HepG2 (cell line): ENCODE measurements around the gene C11orf65. TPM values are rescaled to one million over a fixed set of nuclear protein-coding genes. Genes with fewer than 3 reads are reported as not detected.

Source experiments
- ATAC-seq: fragments of 200-7000 bp; cut with Tn5 transposase; 3 replicates; pipeline ENCODE4 v1.9.1; 2020; ENCODE audit warnings: mild to moderate bottlenecking, moderate library complexity
- BruUV-seq: library from RNA; stranded (reverse); fragments of 400-500 nt; replicated peaks from 2 replicates; lab custom pipeline; 2021; lab: Mats Ljungman, UMichigan
- CTCF ChIA-PET: fragments of 300-600 bp; formaldehyde crosslinking; extraction: SDS; loops from one replicate; lab custom pipeline; 2021; ENCODE audit warnings: low total read pairs, inconsistent platforms, low intra/inter-chr PET ratio; lab: Yijun Ruan, JAX
- POLR2A ChIA-PET: fragments of 350-600 bp; sonication (Branson Sonifier 250); formaldehyde crosslinking; loops from one replicate; lab custom pipeline; 2020; ENCODE audit warnings: antibody characterized with exemption, inconsistent platforms; lab: Yijun Ruan, JAX
- DNase-seq: peaks from one replicate; pipeline ENCODE4 v3.0.0-alpha.2; 2015; ENCODE audit warnings: low spot score
- FAIRE-seq: peaks from 3 replicates; lab custom pipeline; 2011; peaks lifted over from hg19 to GRCh38; lab: Jason Lieb, UNC
- H2AFZ ChIP-seq: one replicate; pipeline ENCODE4 v1.6.1; 2011; ENCODE audit warnings: low read length, inconsistent platforms
- H3K27ac ChIP-seq: fragments of 300-600 bp; 3 replicates; pipeline ENCODE4 v1.8.0; 2011; ENCODE audit warnings: mixed run types, mild to moderate bottlenecking, mixed read lengths, low read length, inconsistent platforms; ENCODE audit not compliant: insufficient read depth; ENCODE audit errors: extremely low read length
- H3K27me3 ChIP-seq, 2 experiments: fragments of 200-600 bp in 1 of 2; 2 replicates in 1 of 2; 3 replicates in 1 of 2; pipeline versions ENCODE4 v1.6.0 to v1.8.0; 2011; ENCODE audit warnings: low read length in 2 of 2, mild to moderate bottlenecking in 2 of 2, moderate library complexity in 2 of 2, inconsistent platforms in 1 of 2; ENCODE audit not compliant: insufficient read depth in 2 of 2, control insufficient read depth in 1 of 2
- H3K36me3 ChIP-seq, 2 experiments: fragments of 200-600 bp in 1 of 2; replicated peaks in 1 of 2; 2 replicates in 1 of 2; 3 replicates in 1 of 2; pipeline versions ENCODE4 v1.5.1 to v1.8.0; 2011; ENCODE audit warnings: low read length in 2 of 2, inconsistent platforms in 1 of 2; ENCODE audit not compliant: insufficient read depth in 2 of 2, control insufficient read depth in 1 of 2
- H3K4me1 ChIP-seq: 2 replicates; pipeline ENCODE4 v1.5.1; 2012; ENCODE audit warnings: low read length, inconsistent platforms; ENCODE audit not compliant: insufficient read depth
- H3K4me2 ChIP-seq: 2 replicates; pipeline ENCODE4 v1.6.0; 2011; ENCODE audit warnings: low read depth, low read length, inconsistent platforms
- H3K4me3 ChIP-seq, 3 experiments: fragments of 200-600 bp in 1 of 3; sonication (generic), shearing (Covaris generic) in 1 of 3; replicated peaks in 1 of 3; 2 replicates each; pipeline ENCODE4 v1.5.1; 2011 to 2016; ENCODE audit warnings: low read length in 3 of 3, inconsistent platforms in 2 of 3, low read depth in 2 of 3, mild to moderate bottlenecking in 2 of 3, control low read depth in 1 of 3, mixed read lengths in 1 of 3; ENCODE audit not compliant: insufficient read depth in 1 of 3
- H3K79me2 ChIP-seq: one replicate; pipeline ENCODE4 v1.6.1; 2011; ENCODE audit warnings: low read length, inconsistent platforms; ENCODE audit not compliant: insufficient read depth
- H3K9ac ChIP-seq: 2 replicates; pipeline ENCODE4 v1.6.0; 2011; ENCODE audit warnings: mild to moderate bottlenecking, low read depth, low read length, inconsistent platforms; ENCODE audit not compliant: insufficient read depth
- H3K9me3 ChIP-seq: 2 replicates; pipeline ENCODE4 v1.5.1; 2012; ENCODE audit warnings: mild to moderate bottlenecking, low read length
- H4K20me1 ChIP-seq: 2 replicates; pipeline ENCODE4 v1.6.0; 2011; ENCODE audit warnings: inconsistent platforms, mild to moderate bottlenecking, low read length, moderate library complexity; ENCODE audit not compliant: insufficient read depth
- AHDC1 ChIP-seq: sonication (generic); formaldehyde crosslinking; IDR thresholded peaks from 2 replicates; pipeline ENCODE4 v1.5.1; 2020; ENCODE audit warnings: mild to moderate bottlenecking, missing genetic modification reagents, borderline replicate concordance
- RNF2 ChIP-seq: fragments of 450-650 bp; conservative IDR thresholded peaks from 2 replicates; pipeline ENCODE4 v1.6.1; 2016; ENCODE audit warnings: low read depth
- WGBS: methylation state at CpG from one replicate; pipeline ENCODE4 v1.1.6; 2017; ENCODE audit warnings: low lambda C conversion rate; 5-methylcytosine and 5-hydroxymethylcytosine counted together
- in situ Hi-C: cut with HindIII; loops from 2 replicates; pipeline ENCODE4 v1.10.0; 2017; ENCODE audit warnings: low pct_unique_long_range_greater_than_20kb; ENCODE audit not compliant: extremely low pct_ligation_motif_present
- intact Hi-C: fragments of 100-400 bp; cut with micrococcal nuclease; formaldehyde crosslinking; loops from one replicate; pipeline ENCODE4 v1.10.0; 2022; ENCODE audit not compliant: unreplicated experiment
- polyA plus RNA-seq, 8 experiments: library from polyadenylated mRNA; depleted of rRNA in 3 of 8; stranded (reverse) in 7 of 8; unstranded in 1 of 8; fragments of >200 nt; fragmentation: Illumina TruSeq in 4 of 8; extraction: Trizol in 4 of 8; gene quantifications; 2 replicates each; pipeline versions ENCODE4 v1.2.1 to v1.2.3, GENCODE V29; 2011 to 2016; ENCODE audit warnings: low read depth in 4 of 8, missing spikeins in 1 of 8, mixed read lengths in 1 of 8; ENCODE audit not compliant: insufficient read depth in 1 of 8
- total RNA-seq, 5 experiments: library from RNA; depleted of rRNA; stranded (reverse); fragments of >200 nt; fragmentation: Illumina TruSeq; extraction: Trizol; gene quantifications; 2 replicates each; pipeline ENCODE4 v1.2.3, GENCODE V29; 2016; ENCODE audit warnings: low read depth in 1 of 5

C11orf65 gene
- total and polyA plus RNA-seq, 2 of the 13 experiments (the other 11 are each of a cell fraction or from before 2014, with no cell fraction given) = 0.38 to 0.42 TPM

GRCh38 chr11:108466405-108466804, 924 bp downstream of the C11orf65 start:
- BruUV-seq = no TSS peak
- ATAC-seq = no peak
- intact Hi-C loops = no loop called here
- POLR2A ChIA-PET = interaction anchor here (1.5 kb wide), 1 partner anchor 32 kb away, joined by 5 read pairs; the partner anchor contains the start of gene POGLUT3
- TF ChIP-seq RNF2 (no peak), AHDC1 (CRISPR knock-in tag) (0 out of 2 replicates have a peak, but pooled peaks have one; percentile 6)
- TF ChIP-seq, all 625 proteins: peak for 1
- no peaks in the 10 kb centered on the region; a peak in 1 of 5 replicates for H3K27me3 ChIP-seq
- peak overlapping the region; percentile 75 for H3K4me2 ChIP-seq
- FAIRE-seq (no peak), DNase-seq (no peak)
- in situ Hi-C loops = no loop called here
- peak overlapping the region; percentile 99 for H3K27ac ChIP-seq
- H2AFZ ChIP-seq = no peak overlapping the region
- H3K9me3 ChIP-seq = no peaks in the 10 kb centered on the region
- 60% methylated on average over 7 of the region's 7 CpGs for WGBS
- no peaks in the 10 kb centered on the region for H3K36me3 ChIP-seq
- no peaks in the 10 kb centered on the region for H3K79me2 ChIP-seq
- H3K9ac ChIP-seq = peak overlapping the region; percentile 97
- CTCF ChIA-PET = no interaction called here
- no peaks in the 10 kb centered on the region for H4K20me1 ChIP-seq
- H3K4me3 ChIP-seq = peak overlapping the region; percentile 66 to 82 (median 81)
- H3K4me1 ChIP-seq = peaks cover 14% of the 10 kb centered on the region
